Activated CD8-positive, alpha-beta memory T cell treated with anti-CD3 and anti-CD28 coated beads, Interleukin-2, amount 50 U/mL, for 48 hours (primary cell): ENCODE results near the gene MTREX.

Experiments
- DNase-seq: peaks from one replicate; pipeline ENCODE4 v3.0.0-alpha.2; 2020

Gene MTREX

DNA sequence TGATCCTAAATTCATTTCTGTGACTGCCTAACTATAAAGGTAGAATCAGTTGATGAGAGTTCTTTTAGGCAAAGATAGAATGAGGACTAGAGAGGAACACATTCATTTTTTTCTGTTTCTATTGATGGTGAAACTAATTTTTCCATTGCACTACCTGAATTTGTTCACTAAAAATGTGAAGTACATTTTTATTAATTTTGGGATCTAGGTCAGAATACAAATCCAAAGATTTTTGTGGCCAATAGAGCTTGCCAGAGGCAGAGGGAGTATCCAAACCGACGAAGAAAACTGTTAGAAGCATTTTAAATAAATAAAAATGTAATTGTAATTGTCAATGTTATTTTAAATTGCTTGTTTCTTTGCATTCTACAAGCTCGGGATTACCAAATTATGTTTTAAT is 78.1 kb downstream of the MTREX start:
- no peak for DNase-seq

DNA sequence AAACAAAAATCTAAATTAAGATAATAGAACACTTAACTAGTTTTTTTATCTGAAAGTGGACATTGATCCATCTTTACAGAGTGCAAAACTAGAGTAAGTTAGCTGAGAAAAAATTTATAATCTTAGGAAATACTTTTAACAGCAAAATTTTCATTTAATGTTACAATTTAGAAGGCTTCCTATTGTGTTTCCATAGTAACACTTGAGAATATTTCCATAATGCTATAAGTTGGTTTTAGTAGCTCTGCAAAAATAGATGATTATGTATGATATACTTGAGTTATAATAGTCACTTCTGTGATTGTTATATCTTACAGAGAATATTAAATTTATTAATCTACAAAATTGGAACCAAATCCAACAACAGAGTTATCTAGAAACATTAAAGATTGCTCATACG is 78.6 kb downstream of the MTREX start:
- no peak for DNase-seq

DNA sequence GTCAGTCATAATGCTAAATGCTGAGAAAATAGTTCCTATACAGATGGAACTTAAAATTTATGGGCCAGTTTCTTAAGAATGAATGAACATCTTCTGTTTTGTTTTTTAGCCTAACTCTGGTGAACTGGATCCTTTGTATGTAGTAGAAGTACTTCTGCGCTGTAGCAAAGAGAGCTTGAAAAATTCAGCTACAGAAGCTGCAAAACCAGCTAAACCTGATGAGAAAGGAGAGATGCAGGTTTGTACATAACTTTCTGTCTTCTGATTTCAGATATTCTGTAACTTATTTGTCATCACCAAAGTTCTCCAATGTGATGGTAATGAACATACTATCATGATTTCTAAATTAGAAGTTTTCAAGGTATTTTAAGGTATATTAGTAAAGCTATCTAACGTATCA is 80.1 kb downstream of the MTREX start:
- no peak for DNase-seq

- no peak for DNase-seq
Measured at GRCh38 chr5:55391707-55392106, 83.9 kb downstream of the MTREX start.

- no peak for DNase-seq
Measured at GRCh38 chr5:55392669-55393068, 84.9 kb downstream of the MTREX start.

GRCh38 chr5:55393501-55394175 is 85.8 kb downstream of the MTREX start:
- DNase-seq = no peak

GRCh38 chr5:55402199-55402598 is 94.4 kb downstream of the MTREX start:
- no peak for DNase-seq

- no peak for DNase-seq
Measured at GRCh38 chr5:55406292-55406691, 98.5 kb downstream of the MTREX start.

DNA sequence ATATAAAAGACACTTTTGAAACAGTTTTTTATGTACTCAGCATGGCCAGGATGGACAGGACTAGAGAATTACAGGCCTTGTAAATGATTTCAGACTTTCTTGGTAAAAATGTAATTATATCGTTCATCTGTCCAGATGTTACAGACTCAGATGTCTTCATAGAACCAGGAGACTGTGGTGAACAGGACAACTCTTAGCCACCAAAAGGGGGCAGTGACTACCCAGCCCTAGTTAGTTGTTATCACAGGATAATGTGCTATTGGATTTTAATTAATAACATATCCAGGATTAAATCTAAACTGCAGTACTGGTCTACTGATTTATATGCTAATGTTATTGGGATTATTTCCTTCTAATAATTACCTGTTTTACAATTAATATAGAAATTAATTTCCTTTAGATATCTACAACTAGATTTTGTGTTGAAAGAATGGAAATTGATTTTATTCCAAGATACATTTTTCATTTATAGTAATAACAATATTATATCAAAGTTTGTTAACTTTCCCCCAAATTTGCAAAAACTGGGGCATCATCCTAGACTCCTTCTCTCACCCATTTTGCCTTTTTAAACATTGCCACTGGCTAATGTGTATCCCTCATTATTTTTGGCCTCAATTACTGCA is 99.4 kb downstream of the MTREX start:
- DNase-seq = no peak

GRCh38 chr5:55407984-55408383 is 100.2 kb downstream of the MTREX start:
- DNase-seq = no peak

- DNase-seq = no peak
Measured at GRCh38 chr5:55409775-55410174, 102.0 kb downstream of the MTREX start.

GRCh38 chr5:55410845-55411244 is 103.1 kb downstream of the MTREX start:
- DNase-seq = no peak

- no peak for DNase-seq
Measured at GRCh38 chr5:55411876-55412275, 104.1 kb downstream of the MTREX start.

DNA sequence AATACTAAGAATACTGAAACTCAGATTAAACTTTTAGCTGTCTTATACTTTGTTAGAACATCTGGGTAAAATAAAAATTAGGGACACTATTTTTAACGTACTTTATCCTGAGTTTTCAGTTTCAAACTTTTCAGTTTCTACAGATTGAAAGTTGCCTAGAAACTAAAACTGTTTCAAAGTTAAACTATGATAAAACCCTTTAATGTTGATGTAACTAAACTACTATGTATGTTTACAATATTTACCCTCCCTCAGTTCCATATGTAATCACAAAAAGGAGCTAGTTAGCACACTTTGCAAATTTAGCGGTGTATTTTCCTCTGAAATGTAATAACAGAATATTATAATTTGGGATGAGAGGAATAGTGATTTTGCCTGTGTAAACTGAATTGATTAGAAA is 105.9 kb downstream of the MTREX start:
- DNase-seq = no peak

GRCh38 chr5:55415071-55415470 is 107.3 kb downstream of the MTREX start:
- no peak for DNase-seq

GRCh38 chr5:55416306-55416705 is 108.5 kb downstream of the MTREX start:
- DNase-seq = no peak

GRCh38 chr5:55418994-55419968 is 111.5 kb downstream of the MTREX start:
- no peak for DNase-seq

DNA sequence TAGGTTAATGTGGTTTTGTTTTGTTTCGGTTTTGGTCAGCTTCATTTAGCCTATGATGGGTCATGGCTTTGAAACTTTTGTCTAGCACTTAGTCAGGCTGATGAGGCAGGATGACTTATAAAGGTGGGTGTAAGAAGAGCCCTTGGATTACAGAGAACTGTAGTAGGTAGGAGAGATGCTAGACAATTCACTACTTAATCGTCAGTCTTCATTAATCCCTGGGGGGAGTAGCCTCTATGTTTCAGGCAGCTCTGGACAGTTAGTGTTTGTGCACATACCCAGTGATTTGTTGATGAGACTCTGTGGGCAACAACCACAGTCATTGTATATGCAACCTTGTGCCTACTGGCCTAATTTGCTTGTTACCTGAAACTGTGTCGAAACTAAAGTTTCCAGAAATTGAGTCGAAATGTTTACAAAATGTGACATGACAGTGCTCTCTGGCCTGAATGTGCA is 113.3 kb downstream of the MTREX start:
- no peak for DNase-seq

DNA sequence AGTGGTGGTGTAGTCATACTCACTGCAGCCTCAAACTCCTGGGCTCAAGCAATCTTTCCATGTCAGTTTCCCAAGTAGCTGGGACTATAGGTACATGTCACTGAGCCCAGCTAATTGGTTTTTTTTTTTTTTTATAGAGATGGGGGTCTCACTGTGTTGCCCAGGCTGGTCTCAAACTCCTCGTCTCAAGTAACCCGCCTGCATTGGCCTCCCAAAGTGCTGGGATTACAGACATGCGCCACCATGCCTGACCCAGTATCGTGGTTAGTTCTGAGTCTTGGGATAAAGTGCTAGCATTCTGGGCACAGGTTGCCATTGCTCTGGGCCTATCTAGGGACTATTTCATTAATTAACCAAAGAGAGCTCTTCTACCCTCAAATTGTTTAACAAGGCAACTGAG is 118.7 kb downstream of the MTREX start:
- no peak for DNase-seq

DNA sequence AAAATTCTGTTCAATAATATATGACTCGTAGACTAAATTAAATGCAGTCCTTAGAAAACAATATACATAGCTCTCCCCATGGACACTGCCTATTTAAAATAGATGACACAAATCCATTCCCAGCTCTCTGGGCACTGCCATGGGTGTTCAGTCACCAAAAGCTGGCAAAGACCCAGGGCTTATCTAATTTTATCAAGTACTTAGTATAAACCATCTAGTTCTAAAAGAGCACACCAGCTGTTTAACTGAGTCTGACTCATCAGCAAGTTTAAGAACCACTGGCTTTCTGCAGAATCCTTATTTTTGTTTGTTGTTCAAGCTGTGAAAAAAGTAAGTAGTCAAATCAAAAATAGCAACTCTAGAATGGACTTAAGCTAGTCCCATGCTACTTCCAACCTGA is 119.4 kb downstream of the MTREX start:
- no peak for DNase-seq

- no peak for DNase-seq
Measured at GRCh38 chr5:55429221-55429612, 121.4 kb downstream of the MTREX start.

DNA sequence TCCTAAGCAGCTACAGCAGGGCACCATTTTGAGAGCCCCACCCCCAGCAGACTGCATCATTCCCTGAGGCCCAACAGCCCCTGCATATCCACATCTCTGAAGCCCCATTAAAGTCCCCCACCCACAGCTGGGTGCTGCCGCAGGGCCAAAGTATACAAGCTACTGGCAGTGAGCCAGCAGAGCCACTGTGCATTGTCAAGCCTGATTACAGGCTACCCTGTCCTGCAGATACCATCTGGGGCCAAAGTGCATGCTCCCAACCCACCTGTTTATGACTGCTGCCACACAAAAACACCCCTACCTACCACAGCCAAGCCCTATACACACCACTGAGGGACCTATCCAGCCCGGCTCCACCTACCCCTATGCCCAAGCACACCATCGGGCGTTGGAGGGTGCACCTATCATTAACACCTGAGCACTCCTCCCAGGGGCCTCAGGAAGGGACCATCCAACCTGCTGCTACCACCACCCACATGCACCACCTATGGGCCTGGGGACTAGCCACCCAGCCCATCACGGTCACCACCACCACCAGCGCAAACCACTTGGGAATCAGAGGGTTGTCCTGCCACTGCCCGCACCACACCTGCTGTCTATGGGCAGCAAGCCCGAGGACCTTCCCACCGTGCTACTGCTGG is 121.9 kb downstream of the MTREX start:
- no peak for DNase-seq

GRCh38 chr5:55432549-55432948 is 124.8 kb downstream of the MTREX start:
- DNase-seq = no peak
